ENCODE measurements around the gene FASTK.
A peak's percentile ranks its signal among the peaks of the same experiment; 100 is the strongest.
"Not testable (repeated sequence)": the region's sequence is repeated elsewhere in the genome, so short reads cannot be mapped to it uniquely, and the experiment has no call there.

Gene FASTK

DNA sequence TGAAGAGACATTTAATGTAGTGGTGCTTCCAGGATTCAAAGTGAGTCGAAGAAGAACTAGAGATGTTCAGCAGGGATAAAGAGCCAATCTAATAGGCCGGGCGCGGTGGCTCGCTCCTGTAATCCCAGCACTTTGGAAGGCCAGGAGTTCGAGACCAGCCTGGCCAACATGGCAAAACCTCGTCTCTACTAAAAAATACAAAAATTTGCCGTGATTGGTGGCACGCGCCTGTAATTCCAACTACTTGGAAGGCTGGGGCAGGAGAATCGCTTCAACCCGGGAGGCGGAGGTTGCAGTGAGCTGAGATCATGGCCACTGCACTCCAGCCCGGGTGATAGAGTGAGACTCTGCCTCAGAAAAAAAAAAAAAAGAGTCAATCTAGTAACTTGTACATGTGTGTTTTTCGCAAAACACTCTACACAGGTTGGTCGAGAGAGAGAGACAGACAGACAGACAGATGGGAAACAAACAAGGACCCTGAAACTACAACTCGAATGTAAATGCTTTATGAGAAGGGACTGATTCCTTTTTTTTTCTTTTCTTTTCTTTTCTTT, 51.6 kb downstream of the FASTK start:
- DNase-seq (ENCODE audit: low read depth, low spot score): no peak

- peak; percentile 97 for DNase-seq (ENCODE audit: low read depth, low spot score)
These were observed 52.3 kb downstream of the FASTK start, which contains the start of gene ABCB8 for GRCh38 chr7:151028131-151028947. ABCB8 (plus strand) TSS chr7:151028450; CDS start chr7:151028516, 66 bp downstream.

GRCh38 chr7:151027728-151028130, 52.9 kb downstream of the FASTK start:
- not testable (repeated sequence) for DNase-seq (ENCODE audit: low read depth, low spot score)

- not testable (repeated sequence) for DNase-seq (ENCODE audit: low read depth, low spot score)
These were observed 53.6 kb downstream of the FASTK start for GRCh38 chr7:151026771-151027727.
